Bronchial epithelial cell (primary cell): ENCODE results near the gene GOSR1. TPM values are rescaled to one million over a fixed set of nuclear protein-coding genes. Genes with fewer than 3 reads are reported as not detected.
"Not testable (repeated sequence)": the region's sequence is repeated elsewhere in the genome, so short reads cannot be mapped to it uniquely, and the experiment has no call there.

Experiments used
- DNase-seq: peaks from one replicate; pipeline ENCODE4 v3.0.0-alpha.2; 2010; ENCODE audit warnings: low read depth
- FAIRE-seq: peaks from 2 replicates; lab custom pipeline; 2011; peaks lifted over from hg19 to GRCh38; lab: Jason Lieb, UNC
- H3K27me3 ChIP-seq: 2 replicates; pipeline ENCODE4 v1.5.1; 2011; ENCODE audit warnings: low read length; ENCODE audit not compliant: control insufficient read depth, insufficient read depth
- H3K36me3 ChIP-seq: 2 replicates; pipeline ENCODE4 v1.5.1; 2011; ENCODE audit warnings: low read length; ENCODE audit not compliant: control insufficient read depth, insufficient read depth
- H3K4me3 ChIP-seq: 2 replicates; pipeline ENCODE4 v1.5.1; 2011; ENCODE audit warnings: mild to moderate bottlenecking, low read depth, low read length, control low read depth
- CTCF ChIP-seq: IDR thresholded peaks from 2 replicates; pipeline ENCODE4 v1.5.1; 2011; ENCODE audit warnings: mild to moderate bottlenecking, moderate library complexity, low read length, control low read depth, inconsistent platforms; ENCODE audit not compliant: insufficient read depth, severe bottlenecking
- total RNA-seq: library from RNA; depleted of rRNA; stranded (reverse); fragments of >200 nt; gene quantifications from 2 replicates; pipeline ENCODE4 v1.2.1, GENCODE V29; 2014

Gene GOSR1
- total RNA-seq, 1 donor from 2014 or later, result 38.7 TPM

DNA sequence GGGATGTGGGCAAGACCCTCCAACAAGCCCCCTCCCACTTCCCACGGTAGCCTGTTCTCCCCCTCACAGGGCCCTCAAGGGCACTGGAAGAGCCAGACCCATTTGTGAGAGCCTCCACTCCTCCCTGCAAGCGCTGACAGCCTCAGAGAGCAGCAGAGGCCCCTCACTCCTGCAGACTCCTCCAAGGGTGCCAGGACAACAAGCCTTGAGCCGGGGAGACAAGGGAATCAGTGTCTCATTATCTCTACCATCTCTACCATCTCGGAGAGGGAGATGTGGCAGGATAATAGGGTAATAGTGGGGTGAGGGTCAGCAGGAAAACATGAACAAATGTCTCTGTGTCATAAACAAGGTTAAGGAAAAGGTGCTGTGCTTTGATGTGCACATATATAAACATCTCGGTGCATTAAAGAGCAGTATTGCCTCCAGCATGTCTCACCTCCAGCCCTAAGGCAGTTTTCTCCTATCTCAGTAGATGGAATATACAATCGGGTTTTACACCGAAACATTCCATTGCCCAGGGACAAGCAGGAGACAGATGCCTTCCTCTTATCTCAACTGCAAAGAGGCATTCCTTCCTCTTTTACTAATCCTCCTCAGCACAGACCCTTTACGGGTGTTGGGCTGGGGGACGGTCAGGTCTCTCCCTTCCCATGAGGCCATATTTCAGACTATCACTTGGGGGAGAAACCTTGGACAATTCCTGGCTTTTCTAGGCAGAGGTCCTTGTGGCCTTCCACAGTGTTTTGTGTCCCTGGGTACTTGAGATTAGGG lies 86.1 kb downstream of the GOSR1 start:
- not testable (repeated sequence) for H3K4me3 ChIP-seq, H3K27me3 ChIP-seq, FAIRE-seq, H3K36me3 ChIP-seq, DNase-seq

DNA sequence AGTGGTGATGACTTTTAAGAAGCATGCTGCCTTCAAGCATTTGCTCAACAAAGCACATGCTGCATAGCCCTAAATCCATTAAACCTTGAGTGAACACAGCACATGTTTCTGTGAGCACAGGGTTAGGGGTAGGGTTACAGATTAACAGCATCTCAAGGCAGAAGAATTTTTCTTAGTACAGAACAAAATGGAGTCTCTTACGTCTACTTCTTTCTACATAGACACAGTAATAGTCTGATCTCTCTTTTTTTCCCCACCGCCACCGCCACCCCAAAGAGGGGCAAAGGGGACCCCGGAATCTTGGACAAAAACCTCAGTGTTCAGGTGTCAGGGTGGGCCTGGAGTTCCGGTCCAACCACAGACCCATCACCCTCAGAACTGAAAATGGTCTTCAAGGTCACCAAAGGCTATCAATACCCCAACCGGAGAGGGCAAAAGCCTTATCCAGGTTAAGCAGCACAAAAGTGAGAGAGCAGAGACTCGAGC lies 86.7 kb downstream of the GOSR1 start:
- not testable (repeated sequence) for H3K27me3 ChIP-seq, H3K36me3 ChIP-seq, FAIRE-seq, DNase-seq, H3K4me3 ChIP-seq

DNA sequence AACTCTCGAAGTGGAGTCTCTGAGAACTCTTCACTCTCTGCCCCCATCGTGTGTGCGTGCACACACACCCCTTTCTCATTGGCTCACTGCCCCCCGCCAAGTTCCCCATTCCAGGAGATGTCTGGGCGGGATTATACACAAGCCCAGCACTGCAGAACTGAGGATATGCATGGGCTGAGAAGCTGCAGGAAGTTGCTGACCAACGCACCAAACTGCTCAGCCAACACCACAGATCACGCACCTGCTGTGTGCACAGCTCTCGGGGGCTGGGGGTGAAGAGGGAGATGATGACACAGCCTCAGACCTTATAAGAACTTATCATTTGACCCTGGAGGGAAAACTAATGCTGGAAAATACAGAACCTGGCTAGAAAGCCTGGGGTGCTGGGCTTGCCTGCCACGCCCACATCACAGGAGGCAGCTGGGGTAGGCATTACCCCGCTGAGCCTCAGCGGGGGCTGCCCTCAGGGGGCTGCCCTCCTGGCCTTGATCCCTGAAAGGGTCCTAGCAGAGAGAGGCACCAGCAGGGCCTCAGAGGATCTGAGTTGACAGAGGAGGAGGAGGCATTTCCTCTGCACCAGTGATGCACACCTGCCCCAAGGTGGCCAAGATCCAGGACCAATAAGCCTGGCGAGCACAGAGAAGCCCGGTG lies 87.3 kb downstream of the GOSR1 start:
- not testable (repeated sequence) for FAIRE-seq, H3K36me3 ChIP-seq, DNase-seq, H3K27me3 ChIP-seq, H3K4me3 ChIP-seq

GRCh38 chr17:30565073-30565935 lies 88.1 kb downstream of the GOSR1 start:
- peaks cover 1% of the 10 kb centered on the region for H3K27me3 ChIP-seq
- no peak overlapping the region for H3K4me3 ChIP-seq
- DNase-seq, result peak; percentile 43
- no peaks in the 10 kb centered on the region for H3K36me3 ChIP-seq
- no peak for FAIRE-seq
- TF ChIP-seq CTCF, result no peak

DNA sequence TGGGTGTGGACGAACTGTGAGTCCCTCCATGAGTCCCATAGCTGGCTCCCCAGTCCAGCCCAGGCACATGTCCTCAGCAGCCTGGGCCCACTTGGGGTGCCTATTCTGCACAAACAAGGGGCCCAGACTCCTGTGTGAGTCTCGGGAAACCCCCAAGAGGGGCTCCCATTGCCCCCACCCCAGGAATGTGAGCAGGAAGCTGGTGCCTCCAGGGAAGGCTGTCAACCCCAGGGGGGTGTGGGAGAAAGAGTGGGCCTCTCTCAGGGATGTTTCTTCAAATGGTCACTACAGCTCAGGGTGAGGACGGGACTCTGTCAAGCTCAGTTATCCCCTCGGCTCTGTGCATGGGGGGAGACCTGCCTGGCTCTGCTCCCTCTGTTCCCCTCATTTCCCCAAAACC lies 88.9 kb downstream of the GOSR1 start:
- not testable (repeated sequence) for H3K36me3 ChIP-seq, DNase-seq, FAIRE-seq, H3K27me3 ChIP-seq, H3K4me3 ChIP-seq

GRCh38 chr17:30566516-30567225 lies 89.5 kb downstream of the GOSR1 start:
- not testable (repeated sequence) for H3K36me3 ChIP-seq, FAIRE-seq, H3K27me3 ChIP-seq, DNase-seq, H3K4me3 ChIP-seq

DNA sequence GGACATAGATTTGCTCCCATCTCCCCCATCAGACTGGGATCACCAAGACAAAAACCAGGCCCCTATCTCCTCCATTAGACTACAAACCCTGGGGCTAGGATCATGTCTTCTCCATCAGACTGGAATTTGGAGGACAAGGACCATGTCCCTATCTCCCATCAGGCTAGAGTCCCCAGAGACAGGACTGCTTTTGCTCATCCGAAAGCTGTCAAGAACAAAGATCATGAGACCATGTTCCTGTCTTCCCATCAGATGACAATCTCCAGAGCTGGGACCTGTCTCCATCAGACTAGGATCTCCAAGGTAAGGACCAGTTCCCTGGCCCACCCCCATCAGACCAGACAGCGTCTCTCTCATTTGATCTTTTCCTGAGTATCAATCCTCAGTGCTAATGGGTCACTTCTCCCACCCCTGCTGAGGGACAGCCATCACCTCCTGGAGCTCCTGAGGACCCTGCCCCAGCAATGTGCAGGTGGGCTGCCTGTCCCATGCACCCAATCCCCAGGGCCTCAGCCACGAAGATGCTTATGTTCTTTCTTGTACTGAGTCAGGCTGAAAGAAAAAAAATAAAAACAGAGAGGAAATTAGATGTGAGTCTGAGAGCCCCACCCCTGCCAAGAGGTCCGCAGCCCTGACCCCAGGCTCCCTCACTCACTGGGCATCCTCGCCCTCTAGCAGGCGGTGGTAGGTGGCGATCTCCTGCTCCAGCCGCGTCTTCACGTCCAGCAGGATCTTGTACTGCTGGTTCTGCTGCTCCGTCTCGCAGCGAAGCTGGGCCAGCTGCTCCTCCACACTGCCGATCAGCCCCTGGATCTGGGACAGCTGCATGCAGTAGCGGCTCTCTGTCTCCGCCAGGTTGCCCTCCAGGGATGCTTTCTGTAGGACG lies 90.3 kb downstream of the GOSR1 start:
- H3K4me3 ChIP-seq, result no peak overlapping the region
- H3K36me3 ChIP-seq, result no peaks in the 10 kb centered on the region
- DNase-seq (no peak), FAIRE-seq (peak; percentile 66)
- TF ChIP-seq CTCF, result no peak
- H3K27me3 ChIP-seq, result no peaks in the 10 kb centered on the region
